GM12872 (cell line): ENCODE results near the gene CDH13.

ENCODE experiments used
- TF ChIP-seq, protein P1 (sequence below): IDR thresholded peaks from 3 replicates; pipeline ENCODE4 v1.5.1; 2011; ENCODE audit warnings: low read depth, mild to moderate bottlenecking, low read length, moderate library complexity; ENCODE audit not compliant: insufficient read depth

CDH13 gene

DNA sequence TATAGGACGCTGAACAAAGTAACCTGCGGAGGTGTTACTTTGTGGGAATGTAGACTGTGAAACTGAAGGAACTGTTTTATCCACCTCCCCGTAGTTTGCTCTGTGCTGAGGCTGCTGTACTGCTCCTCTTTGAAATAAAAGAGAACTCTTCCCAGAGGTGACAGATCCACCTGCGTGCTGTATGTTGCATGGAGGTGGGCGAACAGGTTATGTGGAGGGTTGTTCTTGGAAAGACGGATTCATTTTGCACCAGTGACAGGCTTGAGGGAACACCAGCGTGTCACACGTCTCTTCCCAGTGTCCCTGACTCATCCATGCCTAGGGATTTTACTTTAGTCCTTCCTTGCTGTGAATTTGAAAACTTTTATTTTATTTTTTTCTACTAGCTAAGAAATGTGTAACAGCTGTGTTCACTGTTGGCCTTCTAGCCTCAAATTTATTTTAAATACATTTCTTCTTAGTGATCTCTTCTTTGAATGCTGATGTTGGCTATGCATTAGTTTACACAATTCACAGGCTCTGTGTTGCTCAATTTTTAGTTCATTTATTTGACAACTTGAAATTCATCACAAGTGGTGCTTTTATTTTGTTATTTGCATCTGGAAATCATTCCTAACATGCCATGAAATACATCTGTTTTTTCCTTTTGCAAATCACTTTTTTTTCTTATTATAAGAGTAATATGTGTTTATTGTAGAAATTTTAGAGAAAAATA is 512.4 kb downstream of the CDH13 start:
- TF ChIP-seq, protein P1, sequence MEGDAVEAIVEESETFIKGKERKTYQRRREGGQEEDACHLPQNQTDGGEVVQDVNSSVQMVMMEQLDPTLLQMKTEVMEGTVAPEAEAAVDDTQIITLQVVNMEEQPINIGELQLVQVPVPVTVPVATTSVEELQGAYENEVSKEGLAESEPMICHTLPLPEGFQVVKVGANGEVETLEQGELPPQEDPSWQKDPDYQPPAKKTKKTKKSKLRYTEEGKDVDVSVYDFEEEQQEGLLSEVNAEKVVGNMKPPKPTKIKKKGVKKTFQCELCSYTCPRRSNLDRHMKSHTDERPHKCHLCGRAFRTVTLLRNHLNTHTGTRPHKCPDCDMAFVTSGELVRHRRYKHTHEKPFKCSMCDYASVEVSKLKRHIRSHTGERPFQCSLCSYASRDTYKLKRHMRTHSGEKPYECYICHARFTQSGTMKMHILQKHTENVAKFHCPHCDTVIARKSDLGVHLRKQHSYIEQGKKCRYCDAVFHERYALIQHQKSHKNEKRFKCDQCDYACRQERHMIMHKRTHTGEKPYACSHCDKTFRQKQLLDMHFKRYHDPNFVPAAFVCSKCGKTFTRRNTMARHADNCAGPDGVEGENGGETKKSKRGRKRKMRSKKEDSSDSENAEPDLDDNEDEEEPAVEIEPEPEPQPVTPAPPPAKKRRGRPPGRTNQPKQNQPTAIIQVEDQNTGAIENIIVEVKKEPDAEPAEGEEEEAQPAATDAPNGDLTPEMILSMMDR: no peak

GRCh38 chr16:83143788-83144187 is 517.0 kb downstream of the CDH13 start:
- TF ChIP-seq, protein P1: no peak

GRCh38 chr16:83145297-83145696 is 518.5 kb downstream of the CDH13 start:
- TF ChIP-seq, protein P1: no peak

DNA sequence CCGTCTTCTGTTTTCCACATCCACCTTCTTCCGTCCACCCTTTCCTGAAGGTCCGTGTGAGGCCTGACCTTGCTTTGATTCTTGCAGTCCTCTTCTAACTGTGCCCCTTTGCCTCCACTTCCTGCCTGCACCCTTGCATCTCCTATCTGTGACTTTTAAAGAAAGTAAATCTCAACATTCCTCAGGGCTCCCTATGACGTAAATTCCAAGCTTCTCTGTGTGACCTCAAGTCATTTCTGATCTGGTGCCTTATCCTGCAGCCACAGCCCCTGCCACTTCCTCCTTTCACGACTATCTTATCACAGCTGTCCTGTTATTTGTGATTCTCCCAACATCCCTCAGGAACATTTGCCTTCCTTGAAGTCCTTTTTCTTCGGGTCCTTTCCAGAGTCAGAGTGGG is 520.5 kb downstream of the CDH13 start:
- TF ChIP-seq, protein P1: no peak

DNA sequence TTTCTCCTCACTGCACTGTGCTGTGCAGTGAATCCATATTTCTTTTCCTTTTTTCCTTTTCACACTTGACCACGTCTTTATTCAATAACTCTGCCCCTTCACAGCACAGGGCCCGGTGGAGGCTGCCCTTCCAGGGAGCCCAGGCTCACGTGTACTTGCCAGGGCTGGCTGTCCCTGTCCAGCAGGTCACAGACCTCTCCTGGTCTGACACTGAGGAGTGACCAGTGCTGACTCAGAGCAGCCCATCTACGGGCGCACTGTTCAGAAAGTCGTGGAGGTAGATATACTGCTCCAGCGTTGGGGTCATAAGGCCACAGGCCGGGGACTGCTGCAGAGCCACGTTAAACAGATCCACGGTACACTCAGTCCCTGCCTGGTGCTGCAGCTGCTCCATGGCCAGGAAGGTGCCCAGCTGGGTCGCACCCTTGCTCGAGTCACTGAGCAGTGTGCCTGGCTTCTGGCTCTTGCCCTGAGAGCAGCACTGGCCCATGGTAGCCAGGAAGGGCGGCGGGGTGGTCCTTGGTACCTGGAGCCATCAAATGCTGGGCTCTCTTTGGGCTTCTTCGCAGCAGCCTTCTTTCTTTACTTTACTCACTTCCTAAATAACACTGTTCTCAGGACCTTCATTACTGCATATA is 531.7 kb downstream of the CDH13 start:
- TF ChIP-seq, protein P1: no peak

DNA sequence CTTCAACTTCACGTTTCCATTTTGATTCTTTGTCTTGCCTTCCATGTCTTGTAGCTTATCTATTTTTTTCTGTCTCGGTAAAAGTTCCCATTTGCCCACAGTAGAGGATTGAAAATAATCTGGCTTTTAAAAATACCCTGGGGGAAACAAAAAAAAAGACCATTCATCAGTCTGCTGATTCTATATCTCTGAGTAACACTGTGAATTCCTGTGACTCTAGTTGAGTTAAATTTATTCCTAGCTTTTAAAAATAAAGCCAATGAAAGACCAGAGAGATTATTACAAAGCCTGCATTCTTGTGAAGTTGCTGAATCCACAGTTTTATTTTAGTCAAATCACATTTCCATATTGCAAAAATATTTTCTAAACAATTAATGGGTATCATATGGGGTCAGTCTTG is 532.3 kb downstream of the CDH13 start:
- TF ChIP-seq, protein P1: no peak

DNA sequence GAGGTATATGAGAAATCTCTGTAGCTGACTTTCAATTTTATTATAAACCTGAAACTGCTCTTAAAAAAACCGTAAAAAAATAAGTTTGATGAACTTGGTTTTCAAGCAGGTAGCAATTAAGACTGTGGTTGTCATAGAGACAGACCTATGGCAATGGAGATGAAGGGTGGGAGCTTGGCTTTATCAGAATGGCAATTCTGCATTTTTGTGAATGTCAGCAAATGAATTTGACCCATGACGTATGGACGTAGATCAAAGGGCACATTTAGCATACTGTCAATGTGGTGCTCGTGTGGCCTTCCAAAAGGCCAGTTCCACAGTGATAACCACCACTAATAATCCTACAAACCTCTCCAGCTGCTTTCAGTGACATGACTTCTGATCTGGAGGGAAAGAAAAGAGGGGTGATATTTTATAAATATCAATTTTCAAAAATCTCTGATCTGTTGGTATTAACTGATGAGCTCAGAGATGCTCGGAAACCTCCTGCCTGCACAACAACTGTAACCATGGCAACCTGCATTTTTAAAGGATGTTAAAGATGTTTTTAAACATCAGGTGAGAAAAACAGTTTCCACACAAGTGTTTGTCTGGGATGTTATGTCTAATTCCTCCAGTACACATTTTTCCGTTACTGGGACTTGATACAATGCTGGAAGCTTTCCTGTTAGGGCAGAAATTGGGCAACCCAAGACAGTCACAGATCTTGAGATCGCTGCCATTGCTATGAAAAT is 533.7 kb downstream of the CDH13 start:
- TF ChIP-seq, protein P1: no peak
